Adrenal gland (tissue), 12 donors: ENCODE data around the gene APOLD1. TPM values are rescaled to one million over a fixed set of nuclear protein-coding genes. Genes with fewer than 3 reads are reported as not detected.

ENCODE experiments used
- DNase-seq, 7 donors: peaks; one replicate each; pipeline ENCODE4 v3.0.0-alpha.2; 2019 to 2020
- H3K27ac ChIP-seq, 5 donors: fragments of 200-600 bp; sonication (generic) in 4 of 5; 1 replicate in 3 of 5; 2 replicates in 2 of 5; pipeline versions ENCODE4 v1.5.1 to v1.8.0; 2016 to 2020; ENCODE audit warnings: mild to moderate bottlenecking in 1 of 5
- H3K27me3 ChIP-seq: fragments of 200-600 bp; 2 replicates; pipeline ENCODE4 v1.8.0; 2021
- H3K36me3 ChIP-seq, 2 donors: fragments of 200-600 bp; replicated peaks in 1 of 2; 1 replicate in 1 of 2; 2 replicates in 1 of 2; pipeline versions ENCODE4 v1.5.1 to v1.8.0; 2018 to 2022
- H3K4me1 ChIP-seq, 2 donors: fragments of 200-600 bp; replicated peaks in 1 of 2; 1 replicate in 1 of 2; 2 replicates in 1 of 2; pipeline versions ENCODE4 v1.5.1 to v1.8.0; 2018 to 2021
- H3K4me3 ChIP-seq, 4 donors: fragments of 200-600 bp; sonication (generic) in 3 of 4; one replicate each; pipeline ENCODE4 v1.5.1; 2016 to 2018
- H3K9me3 ChIP-seq, 3 donors: fragments of 200-600 bp; sonication (generic) in 1 of 3; replicated peaks in 1 of 3; 1 replicate in 2 of 3; 2 replicates in 1 of 3; pipeline versions ENCODE4 v1.5.1 to v1.8.0; 2016 to 2021
- CTCF ChIP-seq, 6 experiments: fragments of 450-650 bp in 4 of 6; fragments of 200-600 bp in 2 of 6; sonication (generic) in 1 of 6; IDR thresholded peaks; 1 replicate in 5 of 6; 2 replicates in 1 of 6; pipeline versions ENCODE4 v1.5.1 to v1.8.0; 2016 to 2021; ENCODE audit warnings: antibody characterized with exemption in 6 of 6, mild to moderate bottlenecking in 2 of 6, moderate library complexity in 1 of 6
- POLR2A ChIP-seq, 2 donors: fragments of 450-650 bp; IDR thresholded peaks; one replicate each; pipeline ENCODE4 v1.6.1; 2017; ENCODE audit warnings: antibody characterized with exemption in 2 of 2, mild to moderate bottlenecking in 2 of 2, moderate library complexity in 1 of 2
- WGBS, 4 donors: extraction: QIAGEN DNeasy Blood & Tissue Kit in 2 of 4; methylation state at CpG; one replicate each; pipeline versions ENCODE4 v1.1.5 to v1.1.7; 2013 to 2017; 5-methylcytosine and 5-hydroxymethylcytosine counted together
- intact Hi-C, 2 donors: fragments of 100-400 bp; cut with DNase I; formaldehyde crosslinking; loops; one replicate each; pipeline versions ENCODE4 v1.14.1 to v1.15.0; 2022 to 2023
- polyA plus RNA-seq, 3 donors: library from polyadenylated mRNA; stranded (reverse); fragments of 200-250 nt in 2 of 3; fragments of 350-450 nt in 1 of 3; fragmentation: Illumina TruSeq in 1 of 3; extraction: RNeasy Lipid Tissue Mini Kit (QIAGEN cat#74804) in 1 of 3; gene quantifications; one replicate each; pipeline ENCODE4 v1.2.3, GENCODE V29; 2013 to 2014
- total RNA-seq, 9 donors: library from RNA; depleted of rRNA in 4 of 9; stranded (reverse); fragments of >200 nt in 4 of 9; fragments of 120-200 nt in 1 of 9; fragmentation: NEBNext Ultra II Directional in 1 of 9; extraction: Animal tissue kit (Norgen Biotek cat#: 25700) in 1 of 9; gene quantifications; one replicate each; pipeline versions ENCODE4 v1.1.0 to v1.2.4, GENCODE V29; 2013 to 2023
- donor health status: healthy with polysubstance abuse.
- donor health status: Bipolar disorder and iron deficiency.
- donor health status: DM: yes; HTN: yes; CAD: no.
- donor health status: DM: no; HTN: no; CAD: no.
- donor health status: DM: no; HTN: no; CAD: no.
- donor health status: DM: yes; HTN: yes; CAD: no.

APOLD1 gene
- total and polyA plus RNA-seq, 12 donors, result 1.2 to 11.5 (median 7.6) TPM

- intact Hi-C loops, result no loop called here
- Histone ChIP-seq H3K27me3 (no peaks in the 10 kb centered on the region), H3K36me3 (peaks cover 0 to 67% of the 10 kb centered on the region in 2 donors), H3K4me3 (no peak overlapping the region), H3K27ac (no peak overlapping the region), H3K4me1 (peaks cover 0 to 12% of the 10 kb centered on the region in 2 donors), H3K9me3 (no peaks in the 10 kb centered on the region)
- DNase-seq, result no peak
- TF ChIP-seq POLR2A (IDR thresholded peaks at IDR 0.05) (no peak), CTCF (IDR thresholded peaks at IDR 0.05) (no peak)
- WGBS, 4 donors, result 89 to 96% (median 95%) methylated on average over 4 of the region's 4 CpGs
Observed at GRCh38 chr12:12822886-12823285, 37.4 kb downstream of the APOLD1 start.

GRCh38 chr12:12823300-12823699 lies 37.8 kb downstream of the APOLD1 start:
- Histone ChIP-seq H3K36me3 (peaks cover 0 to 72% of the 10 kb centered on the region in 2 donors), H3K4me1 (peaks cover 0 to 12% of the 10 kb centered on the region in 2 donors), H3K4me3 (no peak overlapping the region), H3K27me3 (no peaks in the 10 kb centered on the region), H3K9me3 (no peaks in the 10 kb centered on the region), H3K27ac (no peak overlapping the region)
- TF ChIP-seq CTCF (IDR thresholded peaks at IDR 0.05) (no peak), POLR2A (IDR thresholded peaks at IDR 0.05) (no peak)
- 55 to 78% (median 72%) methylated on average over 2 of the region's 2 CpGs for WGBS, 4 donors
- intact Hi-C loops, result no loop called here
- DNase-seq, result no peak

- Histone ChIP-seq H3K9me3 (no peaks in the 10 kb centered on the region), H3K4me3 (no peak overlapping the region), H3K27me3 (no peaks in the 10 kb centered on the region), H3K27ac (no peak overlapping the region), H3K36me3 (peaks cover 0 to 77% of the 10 kb centered on the region in 2 donors), H3K4me1 (peaks cover 0 to 12% of the 10 kb centered on the region in 2 donors)
- no peak for TF ChIP-seq CTCF (IDR thresholded peaks at IDR 0.05)
- TF ChIP-seq POLR2A (IDR thresholded peaks at IDR 0.05), result no peak
- intact Hi-C loops, result no loop called here
- WGBS, 4 donors, result 92 to 96% (median 96%) methylated on average over 5 of the region's 5 CpGs
- DNase-seq, result no peak
Observed at GRCh38 chr12:12823811-12824210, 38.4 kb downstream of the APOLD1 start.

- no peaks in the 10 kb centered on the region for H3K9me3 ChIP-seq
- no peak for DNase-seq
- H3K27ac ChIP-seq, result no peak overlapping the region
- no peak for TF ChIP-seq POLR2A (IDR thresholded peaks at IDR 0.05)
- no peak for TF ChIP-seq CTCF (IDR thresholded peaks at IDR 0.05)
- intact Hi-C loops, result loop anchor here in 1 of 2 donors (10.0 kb wide), 1 partner anchor 149 kb away; no protein-coding TSS in a partner anchor
- H3K27me3 ChIP-seq, result no peaks in the 10 kb centered on the region
- no peak overlapping the region for H3K4me3 ChIP-seq
- WGBS, 4 donors, result 80 to 89% (median 84%) methylated on average over 7 of the region's 7 CpGs
- peaks cover 0 to 22% of the 10 kb centered on the region in 2 donors for H3K36me3 ChIP-seq
- H3K4me1 ChIP-seq, result peaks cover 0 to 8% of the 10 kb centered on the region in 2 donors
Observed at GRCh38 chr12:12835378-12836146, 50.1 kb downstream of the APOLD1 start.
